HG03558 (cell line): Measurements from ENCODE around the gene PIK3R6.
"Not testable (repeated sequence)": the region's sequence is repeated elsewhere in the genome, so short reads cannot be mapped to it uniquely, and the experiment has no call there.

ENCODE experiments used
- ATAC-seq: cut with Tn5 transposase; IDR thresholded peaks from one replicate; pipeline ENCODE4 v1.9.1; 2021; ENCODE audit warnings: moderate number of reproducible peaks; ENCODE audit not compliant: unreplicated experiment; ENCODE audit errors: extremely low read depth

Gene PIK3R6

GRCh38 chr17:8856869-8857575, 10.5 kb downstream of the PIK3R6 start:
- ATAC-seq = no peak

DNA sequence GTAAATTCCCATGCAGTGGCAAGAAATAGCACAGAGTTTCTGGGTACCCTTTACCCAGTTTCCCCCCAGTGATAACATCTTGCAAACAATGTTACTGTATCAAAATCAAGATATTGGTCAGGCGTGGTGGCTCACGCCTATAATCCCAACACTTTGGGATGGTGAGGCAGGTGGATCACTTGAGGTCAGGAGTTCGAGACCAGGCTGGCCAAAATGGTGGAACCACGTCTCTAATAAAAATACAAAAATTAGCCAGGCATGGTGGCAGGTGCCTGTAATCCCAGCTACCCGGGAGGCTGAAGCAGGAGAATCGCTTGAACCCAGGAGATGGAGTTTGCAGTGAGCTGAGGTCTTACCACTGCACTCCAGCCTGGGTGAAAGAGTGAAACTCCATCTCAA, 11.3 kb downstream of the PIK3R6 start:
- ATAC-seq = not testable (repeated sequence)

DNA sequence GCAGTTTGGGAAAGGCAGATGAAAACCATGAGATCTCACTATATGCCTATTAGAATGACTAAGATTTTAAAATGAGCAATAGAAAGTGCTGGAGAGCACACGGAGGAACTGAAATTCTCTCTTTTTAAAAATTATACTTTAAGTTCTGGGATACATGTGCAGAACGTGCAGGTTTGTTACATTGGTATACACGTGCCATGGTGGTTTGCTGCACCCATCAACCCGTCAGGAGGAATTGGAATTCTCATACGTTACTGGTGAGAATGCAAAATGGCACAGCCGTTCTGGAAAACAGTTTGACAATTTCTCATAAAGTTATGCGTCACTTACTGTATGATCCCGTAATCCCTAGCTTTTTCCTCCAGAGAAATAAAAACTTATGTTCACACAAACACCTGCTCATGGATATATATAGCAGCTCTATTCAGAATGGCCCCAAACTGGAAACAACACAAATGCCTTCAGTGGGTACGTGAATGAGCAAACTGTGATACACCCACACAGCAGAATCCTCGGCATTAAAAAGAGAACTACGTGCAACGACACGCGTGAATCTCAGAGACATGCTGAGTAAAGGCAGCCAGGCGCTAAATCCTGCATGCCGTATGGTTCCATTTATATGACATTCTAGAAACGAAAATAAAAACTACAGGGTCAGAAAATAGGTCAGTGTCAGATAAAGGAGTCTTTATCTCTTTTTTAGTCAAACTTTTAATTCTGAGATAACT, 11.8 kb downstream of the PIK3R6 start:
- ATAC-seq = no peak

DNA sequence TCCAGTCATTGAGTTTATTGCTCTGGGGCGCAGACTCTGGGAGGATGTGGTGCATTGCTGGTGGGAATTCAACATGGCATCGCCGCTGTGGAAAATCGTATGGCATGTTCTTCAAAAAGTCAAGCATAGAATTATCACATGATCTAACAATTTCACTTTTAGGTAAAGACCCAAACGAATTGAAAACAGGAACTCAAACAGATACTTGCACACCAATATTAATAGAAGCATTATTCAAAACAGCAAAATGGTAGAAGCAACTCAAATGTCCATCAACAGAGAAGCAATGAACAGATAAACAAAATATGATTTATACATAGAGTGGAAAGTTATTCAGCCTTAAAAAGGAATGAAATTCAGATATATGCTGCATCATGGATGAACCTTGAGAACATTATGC, 15.9 kb downstream of the PIK3R6 start:
- ATAC-seq = no peak

DNA sequence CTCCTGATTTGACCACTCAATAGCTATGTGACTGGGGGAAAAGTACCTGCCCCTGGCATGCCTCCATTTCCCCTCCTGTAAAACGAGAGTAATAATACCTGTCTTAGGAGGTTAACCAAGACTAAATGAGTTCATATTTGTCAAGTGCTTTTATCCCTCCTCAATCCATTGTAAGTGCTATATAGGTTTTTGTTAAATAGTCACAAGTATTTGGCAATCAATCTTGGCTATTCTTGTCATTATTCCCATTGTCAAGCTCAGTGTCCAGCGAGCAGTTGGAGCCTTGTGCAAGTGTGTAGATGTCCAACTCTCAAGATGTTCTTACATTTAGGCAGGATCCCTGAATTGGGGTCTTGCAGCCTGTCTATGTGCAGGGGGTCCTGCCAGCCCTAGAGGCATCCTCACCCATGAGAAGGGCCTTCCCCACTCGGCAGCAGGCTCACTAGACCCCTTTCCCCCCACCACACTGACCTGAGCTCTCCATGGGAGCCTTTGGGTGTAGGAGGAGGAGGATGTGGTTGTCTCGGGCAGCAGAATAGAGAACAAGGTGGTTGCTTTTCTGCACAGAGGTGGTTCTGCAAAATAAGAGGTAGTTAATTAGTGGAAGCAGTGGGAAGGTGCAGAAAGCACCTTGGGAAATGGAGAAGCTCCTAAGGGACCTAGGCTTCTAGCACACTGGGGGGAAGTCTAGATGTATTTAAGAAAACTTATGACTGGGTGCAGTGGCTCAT, 18.0 kb downstream of the PIK3R6 start:
- ATAC-seq = no peak

- ATAC-seq = no peak
Observed at GRCh38 chr17:8847891-8848290, 19.6 kb downstream of the PIK3R6 start.

GRCh38 chr17:8846768-8847211, 20.7 kb downstream of the PIK3R6 start:
- ATAC-seq = no peak

DNA sequence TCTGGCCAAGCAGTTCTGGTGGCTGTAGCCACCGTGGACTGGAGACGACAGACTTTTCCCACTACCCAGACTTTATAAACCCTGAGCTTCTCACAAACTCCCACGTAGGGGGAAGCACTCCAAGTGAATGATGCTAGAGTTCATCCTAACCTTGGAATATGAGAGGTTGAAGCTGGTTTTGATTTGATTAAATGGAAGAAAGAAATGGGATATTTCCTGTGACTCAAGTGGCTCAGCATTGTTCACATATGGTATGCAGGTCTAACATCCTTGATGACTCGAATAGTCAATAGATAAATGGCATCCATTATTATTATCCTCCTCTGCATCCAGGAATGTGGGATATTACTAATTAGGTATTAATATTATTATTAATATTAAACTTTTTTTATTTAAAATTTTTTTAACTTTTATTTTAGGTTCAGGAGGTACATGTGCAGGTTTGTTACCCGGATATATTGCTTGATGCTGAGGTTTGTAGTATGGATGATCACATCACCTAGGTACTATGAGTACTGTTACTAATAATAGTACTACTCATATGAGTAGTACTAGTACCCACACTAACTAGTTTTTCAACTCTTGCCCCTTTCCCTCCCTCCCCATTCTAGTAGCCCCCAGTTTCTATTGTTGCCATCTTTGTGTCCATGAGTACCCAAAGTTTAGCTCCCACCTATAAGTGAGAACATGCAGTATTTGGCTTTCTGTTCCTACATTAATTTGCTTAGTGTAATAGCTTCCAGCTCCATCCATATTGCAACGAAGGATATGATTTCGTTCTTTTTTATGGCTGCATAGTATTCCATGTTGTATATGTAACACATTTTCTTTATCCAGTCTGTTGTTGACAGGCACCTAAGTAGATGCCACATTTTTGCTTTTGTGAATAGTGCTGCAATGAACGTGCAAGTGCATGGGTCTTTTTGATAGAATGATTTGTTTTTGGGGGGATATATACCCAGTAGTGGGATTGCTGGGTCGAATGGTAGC, 22.9 kb downstream of the PIK3R6 start:
- ATAC-seq = no peak

DNA sequence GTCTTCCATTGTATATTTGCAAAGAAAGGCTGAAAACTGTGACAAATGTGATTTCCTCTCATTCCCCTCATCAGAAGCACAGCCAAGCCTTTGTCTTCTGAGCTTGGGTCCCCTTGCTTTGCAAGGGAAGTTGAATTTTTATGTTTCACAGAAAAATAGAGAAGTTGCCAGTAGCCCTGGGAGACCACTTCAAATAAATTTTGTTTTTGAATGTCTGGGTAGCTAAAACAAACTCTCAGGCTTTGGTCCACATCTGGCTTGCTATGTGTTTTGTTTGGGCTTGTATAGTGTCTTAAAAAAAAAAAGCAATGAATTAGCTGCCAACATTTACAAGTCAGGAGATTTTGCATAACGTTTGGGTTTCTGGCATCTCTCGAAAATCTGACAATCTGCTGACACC, 24.1 kb downstream of the PIK3R6 start:
- no peak for ATAC-seq

DNA sequence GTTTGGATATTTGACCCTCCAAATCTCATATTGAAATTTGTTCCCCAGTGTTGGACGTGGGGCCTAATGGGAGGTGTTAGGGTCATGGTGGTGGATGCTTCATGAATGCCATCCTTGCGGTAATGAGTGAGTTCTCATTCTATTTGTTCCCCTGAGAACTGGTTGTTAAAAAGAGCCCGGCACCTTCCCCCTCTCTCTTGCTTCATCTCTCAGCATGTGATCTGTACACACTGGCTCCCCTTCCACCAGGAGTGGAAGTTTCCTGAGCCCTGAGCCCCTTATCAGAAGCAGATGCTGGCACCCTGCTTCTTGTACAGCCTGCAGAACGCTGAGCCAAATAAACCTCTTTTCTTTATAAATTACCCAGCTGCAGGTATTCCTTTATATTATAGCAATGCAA, 25.6 kb downstream of the PIK3R6 start:
- ATAC-seq = no peak

GRCh38 chr17:8839410-8839935, 28.0 kb downstream of the PIK3R6 start:
- no peak for ATAC-seq

- ATAC-seq = no peak
Observed at GRCh38 chr17:8838551-8839095, 28.9 kb downstream of the PIK3R6 start.

DNA sequence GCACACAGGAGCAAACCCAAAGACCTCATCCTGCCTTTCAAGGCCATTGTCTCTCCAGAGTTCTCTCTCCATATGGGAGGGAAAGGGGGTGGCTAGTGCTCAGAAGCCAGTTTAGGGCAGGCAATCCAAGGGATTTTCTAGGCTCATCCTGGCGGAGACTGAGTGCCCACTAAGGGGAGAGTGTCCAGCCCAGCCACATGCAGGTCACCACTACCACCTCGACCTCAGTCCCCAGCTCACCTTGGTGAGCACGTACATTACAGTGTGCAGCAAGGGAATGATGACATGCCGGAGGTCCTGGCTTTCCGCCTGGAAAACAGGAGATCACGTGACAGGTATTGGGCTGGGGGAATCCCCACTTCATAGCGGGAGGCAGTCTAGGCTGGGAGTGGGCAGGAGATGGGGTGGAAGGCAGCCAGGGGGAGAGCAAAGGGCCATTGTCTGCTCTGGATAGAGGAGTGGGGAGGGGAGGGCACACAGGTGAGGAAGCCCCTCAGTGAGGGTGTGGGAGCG, 29.9 kb downstream of the PIK3R6 start:
- no peak for ATAC-seq

DNA sequence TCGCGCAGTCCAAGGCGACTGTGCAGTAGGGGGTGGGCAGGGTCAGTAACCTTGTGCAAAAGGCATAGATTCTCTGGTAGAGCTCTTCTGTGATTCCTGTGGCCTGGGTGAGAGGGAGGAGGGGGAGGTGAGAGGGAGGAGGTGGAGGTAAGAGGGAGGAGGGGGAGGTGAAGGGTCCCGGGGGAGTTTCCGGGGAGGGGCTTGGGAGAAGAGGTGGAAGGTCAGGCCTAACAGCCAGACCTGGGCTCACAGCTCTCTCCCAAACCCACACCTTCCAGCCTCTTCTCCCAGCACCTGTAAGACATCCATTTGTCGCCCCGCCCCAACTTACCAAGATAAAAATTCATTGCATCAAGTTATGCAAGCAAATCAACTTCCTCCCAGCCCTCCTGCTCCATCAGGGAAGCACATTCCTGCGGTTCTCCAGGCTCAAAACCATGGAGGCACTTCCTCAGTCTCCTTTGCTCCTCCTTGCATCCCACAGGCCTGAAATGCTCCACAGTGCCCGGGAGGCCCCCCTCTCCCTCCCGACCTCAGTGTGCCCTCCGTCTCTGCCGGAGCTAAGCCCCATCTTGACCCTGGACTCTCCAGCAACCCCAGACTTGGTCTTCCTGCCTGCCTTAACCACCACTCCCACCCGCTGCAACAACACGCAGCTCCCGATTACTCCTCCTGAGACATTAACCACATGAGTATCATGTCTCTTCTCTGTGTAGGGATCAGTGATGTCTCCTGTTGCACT, 30.5 kb downstream of the PIK3R6 start:
- no peak for ATAC-seq

DNA sequence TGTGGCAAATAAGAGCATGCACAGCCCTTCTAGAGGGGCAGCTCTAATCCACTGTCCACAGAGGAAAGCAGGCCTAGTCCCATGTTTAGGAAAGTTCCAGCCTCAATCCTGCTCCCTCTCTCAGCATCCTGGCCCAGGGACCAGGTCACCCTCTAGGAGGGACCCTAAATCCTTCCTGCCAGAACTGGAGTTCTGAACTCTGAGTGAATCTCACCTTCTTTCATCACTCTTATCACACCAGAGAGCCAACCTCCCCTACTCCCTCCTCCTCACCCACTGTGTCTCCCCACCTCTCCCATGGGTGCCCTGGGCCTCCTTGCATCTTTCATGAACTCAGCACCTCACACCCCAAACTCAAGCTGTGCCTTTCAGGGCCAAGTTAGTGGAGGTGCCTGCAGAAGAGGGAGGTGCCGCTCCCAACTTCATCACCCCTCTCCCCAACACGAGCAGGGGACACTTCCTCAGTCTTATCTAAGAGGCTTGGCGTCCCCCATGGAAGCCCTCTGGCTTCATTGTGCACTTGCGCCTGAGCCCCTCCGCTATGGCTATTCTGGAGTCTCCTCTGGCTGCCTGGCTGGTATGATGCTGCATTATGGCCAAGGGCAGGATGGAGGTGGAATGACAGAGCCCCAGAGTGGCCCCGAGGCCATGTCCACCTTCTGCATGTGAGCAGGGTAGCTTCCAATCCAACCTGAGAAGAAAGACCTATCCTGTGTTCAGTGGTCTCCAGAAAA, 31.7 kb downstream of the PIK3R6 start:
- ATAC-seq = no peak

DNA sequence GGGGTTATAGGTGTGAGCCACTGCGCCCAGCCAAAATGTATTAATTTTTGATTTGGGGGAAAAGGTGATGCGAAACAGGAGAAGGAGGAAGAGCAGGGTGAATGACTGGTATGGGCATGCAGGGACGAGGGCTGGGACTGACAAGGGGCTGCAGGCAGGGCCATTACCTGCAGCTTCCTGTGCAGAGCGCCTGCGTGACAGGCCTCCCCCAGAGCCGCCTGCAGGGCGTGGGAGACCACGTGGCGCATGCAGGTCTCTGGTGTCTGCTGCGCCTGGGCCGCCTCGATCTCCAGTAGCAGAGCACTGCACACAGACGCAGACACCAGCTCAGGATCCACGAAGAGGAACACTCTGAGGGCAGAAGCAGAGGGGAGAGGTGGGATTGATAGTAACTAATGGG, 32.4 kb downstream of the PIK3R6 start:
- ATAC-seq = no peak

DNA sequence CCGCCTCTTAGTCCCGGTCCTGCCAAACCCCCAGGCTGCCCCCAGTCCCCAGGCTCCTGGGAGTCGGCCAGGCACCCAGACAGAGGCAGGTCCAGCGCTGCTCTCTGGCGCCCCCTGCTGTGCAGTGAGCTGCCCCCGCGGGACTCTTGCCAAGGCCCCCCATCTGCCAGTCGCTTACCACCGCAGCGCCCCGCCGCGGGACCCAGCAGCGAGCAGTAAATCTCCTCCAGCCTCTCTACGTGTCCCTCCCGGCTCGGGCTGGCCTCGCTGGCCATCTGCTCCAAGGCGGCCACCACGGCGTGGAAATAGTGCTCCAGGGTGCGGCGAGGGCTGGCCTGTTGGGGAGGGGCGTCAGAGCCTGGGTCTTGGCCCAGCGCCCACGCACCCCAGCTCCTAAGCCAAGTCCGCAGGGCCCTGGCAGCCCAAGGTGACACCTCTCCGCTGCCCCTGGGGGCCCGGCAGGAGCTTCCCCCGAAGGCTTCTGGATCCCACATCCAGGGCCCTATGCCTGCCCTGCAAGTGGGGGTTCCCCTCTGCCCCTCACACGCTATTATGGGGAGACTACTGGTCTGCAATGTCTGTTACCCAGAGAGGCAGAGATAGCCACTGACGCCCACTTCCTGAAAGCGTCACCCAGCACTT, 34.6 kb downstream of the PIK3R6 start:
- no peak for ATAC-seq
